Stomach (tissue), 9 donors: ENCODE data around the gene RASSF1. TPM values are rescaled to one million over a fixed set of nuclear protein-coding genes. Genes with fewer than 3 reads are reported as not detected.
A peak's percentile ranks its signal among the peaks of the same experiment; 100 is the strongest.

ENCODE experiments used
- DNase-seq, 2 donors: peaks; one replicate each; pipeline versions ENCODE4 v3.0.0 to v3.0.0-alpha.2; 2013 to 2019
- H3K27ac ChIP-seq, 5 donors: fragments of 200-600 bp in 4 of 5; sonication (generic) in 4 of 5; one replicate each; pipeline ENCODE4 v1.5.1; 2013 to 2019; ENCODE audit warnings: mild to moderate bottlenecking in 1 of 5, moderate library complexity in 1 of 5
- H3K27me3 ChIP-seq, 3 donors: fragments of 200-600 bp; sonication (generic); one replicate each; pipeline ENCODE4 v1.5.1; 2017 to 2019; ENCODE audit warnings: mixed run types in 1 of 3
- H3K36me3 ChIP-seq, 4 donors: fragments of 200-600 bp; sonication (generic); 1 replicate in 3 of 4; 2 replicates in 1 of 4; pipeline ENCODE4 v1.5.1; 2016 to 2019
- H3K4me1 ChIP-seq, 4 donors: fragments of 200-600 bp; sonication (generic); one replicate each; pipeline ENCODE4 v1.5.1; 2016 to 2019
- H3K4me3 ChIP-seq, 4 donors: fragments of 200-600 bp; sonication (generic) in 3 of 4; one replicate each; pipeline ENCODE4 v1.5.1; 2016 to 2019; ENCODE audit warnings: mild to moderate bottlenecking in 1 of 4
- H3K9me3 ChIP-seq, 4 donors: fragments of 200-600 bp; sonication (generic); one replicate each; pipeline ENCODE4 v1.5.1; 2016 to 2019
- EP300 ChIP-seq: sonication (generic); formaldehyde crosslinking; IDR thresholded peaks from one replicate; pipeline ENCODE4 v1.6.1; 2017; ENCODE audit warnings: antibody characterized with exemption
- POLR2A ChIP-seq, 4 donors: fragments of 450-650 bp; IDR thresholded peaks; one replicate each; pipeline ENCODE4 v1.6.1; 2016; ENCODE audit warnings: antibody characterized with exemption in 4 of 4, control low read depth in 2 of 4, mild to moderate bottlenecking in 1 of 4, moderate library complexity in 1 of 4
- POLR2AphosphoS5 ChIP-seq, 3 donors: sonication (generic); formaldehyde crosslinking; IDR thresholded peaks; one replicate each; pipeline ENCODE4 v1.6.1; 2016; ENCODE audit warnings: antibody characterized with exemption in 3 of 3
- WGBS, 5 donors: extraction: QIAGEN DNeasy Blood & Tissue Kit in 3 of 5; methylation state at CpG; one replicate each; pipeline versions ENCODE4 v1.1.5 to v1.1.7; 2013 to 2018; 5-methylcytosine and 5-hydroxymethylcytosine counted together
- intact Hi-C: fragments of 100-400 bp; cut with DNase I; formaldehyde crosslinking; loops from one replicate; pipeline ENCODE4 v1.15.1; 2023; ENCODE audit warnings: low total_unique reads
- polyA plus RNA-seq, 3 donors: library from polyadenylated mRNA; stranded (reverse); fragments of 200-250 nt; gene quantifications; one replicate each; pipeline ENCODE4 v1.2.3, GENCODE V29; 2013
- total RNA-seq, 5 donors: library from RNA; depleted of rRNA; stranded (reverse); fragments of >200 nt; gene quantifications; one replicate each; pipeline versions ENCODE4 v1.1.0 to v1.2.3, GENCODE V29; 2014 to 2016
- TF ChIP-seq, protein P1 (sequence below), 7 experiments: fragments of 450-650 bp in 4 of 7; fragments of 200-600 bp in 3 of 7; sonication (generic) in 3 of 7; IDR thresholded peaks; one replicate each; pipeline ENCODE4 v1.5.1; 2016 to 2019; ENCODE audit warnings: antibody characterized with exemption in 7 of 7, control low read depth in 2 of 7, mild to moderate bottlenecking in 1 of 7
- donor health status: healthy with polysubstance abuse.
- donor health status: Bipolar disorder and iron deficiency.
- donor health status: healthy.

The RASSF1 gene
- total and polyA plus RNA-seq, 8 donors, result 16.5 to 37.3 (median 27.4) TPM

DNA sequence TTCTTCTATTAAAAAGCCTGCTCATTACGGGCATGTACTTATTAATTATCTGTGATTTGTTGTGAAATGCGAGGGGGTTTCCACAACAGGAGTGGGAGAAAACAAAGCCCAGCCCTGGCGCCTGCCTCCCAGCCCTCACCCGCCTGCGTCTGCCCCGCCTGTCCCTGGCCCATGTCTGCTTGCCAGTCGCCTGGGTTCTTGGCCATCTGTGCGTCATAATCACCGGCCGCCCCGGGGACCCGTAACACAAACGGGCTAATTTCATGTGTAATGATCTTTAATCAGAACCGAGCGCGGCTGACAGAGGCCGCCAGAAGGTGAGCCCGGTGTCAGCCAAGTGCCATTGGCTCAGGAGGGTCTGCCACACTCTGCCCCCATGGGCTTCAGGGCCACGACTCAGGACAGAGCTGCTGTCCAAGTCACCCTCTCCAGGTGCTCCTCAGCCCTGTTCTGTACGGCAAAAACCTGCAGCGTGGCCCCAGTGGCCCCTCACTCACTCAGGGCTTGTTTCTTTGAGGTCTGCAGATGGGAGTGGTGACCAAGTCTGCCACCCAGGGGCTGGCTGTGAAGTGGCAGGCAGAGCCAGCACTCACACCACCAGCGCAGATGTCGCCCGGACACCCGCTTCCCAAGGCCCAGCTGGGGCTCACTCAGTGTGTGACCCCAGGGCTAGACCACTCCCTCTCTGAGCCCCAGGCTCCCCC, 47.5 kb upstream of the RASSF1 start:
- H3K4me3 ChIP-seq, result no peak overlapping the region
- peaks cover 4 to 14% (median 10%) of the 10 kb centered on the region in 4 donors for H3K4me1 ChIP-seq
- no peaks in the 10 kb centered on the region for H3K27me3 ChIP-seq
- WGBS, 5 donors, result 66 to 77% (median 71%) methylated on average over 21 to 25 of the region's 25 CpGs
- no peaks in the 10 kb centered on the region for H3K9me3 ChIP-seq
- peak in 1 of 2 donors; percentile 68 for DNase-seq
- H3K27ac ChIP-seq, result no peak overlapping the region
- intact Hi-C loops, result no loop called here
- TF ChIP-seq EP300 (no peak), POLR2AphosphoS5 (IDR thresholded peaks at IDR 0.05) (no peak), POLR2A (IDR thresholded peaks at IDR 0.05) (no peak)
- TF ChIP-seq, protein P1, sequence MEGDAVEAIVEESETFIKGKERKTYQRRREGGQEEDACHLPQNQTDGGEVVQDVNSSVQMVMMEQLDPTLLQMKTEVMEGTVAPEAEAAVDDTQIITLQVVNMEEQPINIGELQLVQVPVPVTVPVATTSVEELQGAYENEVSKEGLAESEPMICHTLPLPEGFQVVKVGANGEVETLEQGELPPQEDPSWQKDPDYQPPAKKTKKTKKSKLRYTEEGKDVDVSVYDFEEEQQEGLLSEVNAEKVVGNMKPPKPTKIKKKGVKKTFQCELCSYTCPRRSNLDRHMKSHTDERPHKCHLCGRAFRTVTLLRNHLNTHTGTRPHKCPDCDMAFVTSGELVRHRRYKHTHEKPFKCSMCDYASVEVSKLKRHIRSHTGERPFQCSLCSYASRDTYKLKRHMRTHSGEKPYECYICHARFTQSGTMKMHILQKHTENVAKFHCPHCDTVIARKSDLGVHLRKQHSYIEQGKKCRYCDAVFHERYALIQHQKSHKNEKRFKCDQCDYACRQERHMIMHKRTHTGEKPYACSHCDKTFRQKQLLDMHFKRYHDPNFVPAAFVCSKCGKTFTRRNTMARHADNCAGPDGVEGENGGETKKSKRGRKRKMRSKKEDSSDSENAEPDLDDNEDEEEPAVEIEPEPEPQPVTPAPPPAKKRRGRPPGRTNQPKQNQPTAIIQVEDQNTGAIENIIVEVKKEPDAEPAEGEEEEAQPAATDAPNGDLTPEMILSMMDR (IDR thresholded peaks at IDR 0.05), result no peak
- H3K36me3 ChIP-seq, result no peaks in the 10 kb centered on the region

DNA sequence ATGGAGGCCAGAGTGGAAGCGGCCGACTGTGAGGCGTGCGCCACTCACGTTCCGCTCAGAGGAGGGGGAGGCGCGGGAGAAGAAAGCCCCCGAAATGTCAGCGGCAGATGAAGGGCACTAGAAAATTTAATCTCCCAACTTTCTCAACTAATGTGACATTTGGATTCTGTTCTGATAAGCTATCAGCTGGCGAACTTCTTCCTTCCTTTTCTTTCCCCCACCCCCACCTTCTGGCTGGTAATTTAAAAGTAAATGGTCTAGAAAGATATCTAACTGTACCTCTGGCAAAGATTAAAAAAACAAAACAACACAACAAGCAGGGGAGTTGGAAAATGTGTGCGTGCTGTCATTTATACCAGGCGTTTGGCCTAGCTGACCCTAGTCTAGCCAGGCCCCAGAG, 45.1 kb upstream of the RASSF1 start:
- Histone ChIP-seq H3K27ac (no peak overlapping the region), H3K4me1 (peaks cover 2 to 6% (median 5%) of the 10 kb centered on the region in 4 donors), H3K4me3 (no peak overlapping the region), H3K9me3 (no peaks in the 10 kb centered on the region), H3K36me3 (no peaks in the 10 kb centered on the region), H3K27me3 (no peaks in the 10 kb centered on the region)
- TF ChIP-seq, protein P1 (IDR thresholded peaks at IDR 0.05), result no peak
- TF ChIP-seq POLR2AphosphoS5 (IDR thresholded peaks at IDR 0.05), result no peak
- intact Hi-C loops, result no loop called here
- DNase-seq, result no peak
- WGBS, 5 donors, result 39 to 62% (median 60%) methylated on average over 13 of the region's 13 CpGs

DNA sequence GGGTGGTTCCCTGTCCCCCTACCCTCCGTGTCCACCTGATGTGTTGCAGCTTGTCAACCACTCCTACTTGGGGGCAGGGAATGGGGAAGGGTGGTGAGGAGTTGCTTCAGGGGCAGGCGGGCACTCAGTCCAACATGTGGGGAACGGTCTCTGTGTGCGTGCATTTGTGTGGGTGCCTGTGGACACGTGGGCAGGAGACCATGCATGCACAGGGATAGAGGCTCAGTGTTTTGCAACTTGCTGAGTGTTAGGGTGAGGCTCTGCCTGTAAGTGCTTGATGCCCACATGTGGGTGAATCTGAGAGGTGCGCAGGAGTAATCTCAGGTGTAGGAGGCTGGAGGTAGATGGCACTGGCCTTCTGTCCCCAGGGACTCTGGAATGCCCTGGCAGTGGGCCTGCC, 43.1 kb upstream of the RASSF1 start:
- WGBS, 5 donors, result 72 to 91% (median 83%) methylated on average over 6 of the region's 6 CpGs
- no peaks in the 10 kb centered on the region for H3K27me3 ChIP-seq
- H3K4me1 ChIP-seq, result no peaks in the 10 kb centered on the region
- H3K27ac ChIP-seq, result no peak overlapping the region
- TF ChIP-seq, protein P1 (IDR thresholded peaks at IDR 0.05), result no peak
- TF ChIP-seq POLR2AphosphoS5 (IDR thresholded peaks at IDR 0.05) (no peak), EP300 (no peak), POLR2A (IDR thresholded peaks at IDR 0.05) (no peak)
- DNase-seq, result no peak
- no peak overlapping the region for H3K4me3 ChIP-seq
- H3K9me3 ChIP-seq, result no peaks in the 10 kb centered on the region
- intact Hi-C loops, result no loop called here
- no peaks in the 10 kb centered on the region for H3K36me3 ChIP-seq

DNA sequence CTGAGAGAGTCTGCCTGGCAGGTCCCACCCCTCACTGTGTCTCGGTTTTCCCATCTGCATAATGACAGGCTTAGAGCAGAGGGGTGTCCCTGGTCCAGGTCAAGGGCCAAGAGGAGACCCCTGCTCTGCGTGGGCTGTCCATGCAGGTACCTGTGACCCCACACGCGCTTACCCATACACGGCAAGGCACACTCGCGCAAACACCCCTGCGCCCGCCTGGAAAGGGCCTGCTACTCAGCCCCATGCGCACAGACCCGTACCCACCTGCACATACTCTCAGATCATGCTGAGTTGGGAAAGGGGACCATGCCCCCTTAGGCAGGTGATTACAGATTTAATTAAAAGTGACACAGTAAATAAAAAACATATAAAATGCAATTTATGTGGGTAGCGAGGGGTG, 42.1 kb upstream of the RASSF1 start:
- TF ChIP-seq EP300 (no peak), POLR2A (IDR thresholded peaks at IDR 0.05) (no peak), POLR2AphosphoS5 (IDR thresholded peaks at IDR 0.05) (no peak)
- TF ChIP-seq, protein P1 (IDR thresholded peaks at IDR 0.05), result no peak
- intact Hi-C loops, result no loop called here
- Histone ChIP-seq H3K9me3 (no peaks in the 10 kb centered on the region), H3K27me3 (no peaks in the 10 kb centered on the region), H3K4me3 (no peak overlapping the region), H3K27ac (no peak overlapping the region), H3K36me3 (peaks cover 0 to 6% (median 0%) of the 10 kb centered on the region in 4 donors), H3K4me1 (no peaks in the 10 kb centered on the region)
- 89 to 94% (median 92%) methylated on average over 10 to 12 of the region's 12 CpGs for WGBS, 5 donors
- no peak for DNase-seq
